ENCODE measurements around the gene CLCNKB.
A peak's percentile ranks its signal among the peaks of the same experiment; 100 is the strongest.

CLCNKB gene

GRCh38 chr1:16010837-16011236 lies 32.7 kb upstream of the CLCNKB start:
- no peak overlapping the region for H3K4me3 ChIP-seq (replicated peaks in 1 of 2; ENCODE audit: low read depth in 2 of 2, low read length in 2 of 2)
- no peak for TF ChIP-seq CTCF (IDR thresholded peaks at IDR 0.05; ENCODE audit: low read depth, low read length)
- DNase-seq (ENCODE audit: low read depth in 2 of 2) = no peak

GRCh38 chr1:16011936-16012589 lies 31.5 kb upstream of the CLCNKB start:
- no peak for DNase-seq (ENCODE audit: low read depth in 2 of 2)
- H3K4me3 ChIP-seq (replicated peaks in 1 of 2; ENCODE audit: low read depth in 2 of 2, low read length in 2 of 2) = no peak overlapping the region
- TF ChIP-seq CTCF (IDR thresholded peaks at IDR 0.05; ENCODE audit: low read depth, low read length) = no peak

- DNase-seq (ENCODE audit: low read depth in 2 of 2) = peak; percentile 53 to 83
- H3K4me3 ChIP-seq (replicated peaks in 1 of 2; ENCODE audit: low read depth in 2 of 2, low read length in 2 of 2) = peak overlapping the region; percentile 19 to 30
These were observed 30.9 kb upstream of the CLCNKB start for GRCh38 chr1:16012590-16013219.

GRCh38 chr1:16013220-16013907 lies 30.2 kb upstream of the CLCNKB start:
- TF ChIP-seq CTCF (IDR thresholded peaks at IDR 0.05; ENCODE audit: low read depth, low read length) = no peak
- DNase-seq (ENCODE audit: low read depth in 2 of 2) = peak; percentile 58 to 72
- H3K4me3 ChIP-seq (replicated peaks in 1 of 2; ENCODE audit: low read depth in 2 of 2, low read length in 2 of 2) = peak overlapping the region in 1 of 2 donors; percentile 30

More at GRCh38 chr1:16012590-16013219, 30.9 kb upstream of the CLCNKB start:
- no peak for TF ChIP-seq CTCF (IDR thresholded peaks at IDR 0.05; ENCODE audit: low read depth, low read length)

- TF ChIP-seq CTCF (IDR thresholded peaks at IDR 0.05; ENCODE audit: low read depth, low read length) = no peak
- DNase-seq (ENCODE audit: low read depth in 2 of 2) = no peak
- H3K4me3 ChIP-seq (replicated peaks in 1 of 2; ENCODE audit: low read depth in 2 of 2, low read length in 2 of 2) = no peak overlapping the region
These were observed 29.7 kb upstream of the CLCNKB start for GRCh38 chr1:16013908-16014258.

- no peak for DNase-seq (ENCODE audit: low read depth in 2 of 2)
- no peak for TF ChIP-seq CTCF (IDR thresholded peaks at IDR 0.05; ENCODE audit: low read depth, low read length)
- H3K4me3 ChIP-seq (replicated peaks in 1 of 2; ENCODE audit: low read depth in 2 of 2, low read length in 2 of 2) = no peak overlapping the region
These were observed 28.8 kb upstream of the CLCNKB start for GRCh38 chr1:16014509-16015482.
